ENCODE results near the gene CXCR5.
A peak's percentile ranks its signal among the peaks of the same experiment; 100 is the strongest.

CXCR5 gene

GRCh38 chr11:118849825-118850224 is 33.9 kb upstream of the CXCR5 start:
- Histone ChIP-seq H3K4me3 (ENCODE audit: low read length in 2 of 2) (no peak overlapping the region), H3K9me3 (ENCODE audit: control insufficient read depth in 2 of 2, low read length in 2 of 2) (no peaks in the 10 kb centered on the region), H3K27me3 (ENCODE audit: control insufficient read depth in 1 of 2, insufficient read depth in 2 of 2, low read length in 2 of 2) (no peaks in the 10 kb centered on the region)

GRCh38 chr11:118851970-118852369 is 31.7 kb upstream of the CXCR5 start:
- Histone ChIP-seq H3K27ac (ENCODE audit: low read length) (no peak overlapping the region), H3K27me3 (ENCODE audit: control insufficient read depth in 1 of 2, insufficient read depth in 2 of 2, low read length in 2 of 2) (no peaks in the 10 kb centered on the region), H3K4me3 (ENCODE audit: low read length in 2 of 2) (no peak overlapping the region), H3K9ac (ENCODE audit: low read length in 2 of 2) (no peak overlapping the region), H3K9me3 (ENCODE audit: control insufficient read depth in 2 of 2, low read length in 2 of 2) (no peaks in the 10 kb centered on the region), H3K36me3 (ENCODE audit: control insufficient read depth in 2 of 2, insufficient read depth in 2 of 2, low read length in 2 of 2) (no peaks in the 10 kb centered on the region), H3K4me1 (ENCODE audit: control insufficient read depth, insufficient read depth, low read length) (no peaks in the 10 kb centered on the region)

More at GRCh38 chr11:118849825-118850224, 33.9 kb upstream of the CXCR5 start:
- Histone ChIP-seq H3K36me3 (ENCODE audit: control insufficient read depth in 2 of 2, insufficient read depth in 2 of 2, low read length in 2 of 2) (no peaks in the 10 kb centered on the region), H3K9ac (ENCODE audit: low read length in 2 of 2) (no peak overlapping the region), H3K27ac (ENCODE audit: low read length) (no peak overlapping the region), H3K4me1 (ENCODE audit: control insufficient read depth, insufficient read depth, low read length) (no peaks in the 10 kb centered on the region)

- no peak overlapping the region for H3K27ac ChIP-seq (ENCODE audit: low read length)
- H3K4me3 ChIP-seq (ENCODE audit: low read length in 2 of 2), result no peak overlapping the region
- no peaks in the 10 kb centered on the region for H3K36me3 ChIP-seq (ENCODE audit: control insufficient read depth in 2 of 2, insufficient read depth in 2 of 2, low read length in 2 of 2)
- H3K4me1 ChIP-seq (ENCODE audit: control insufficient read depth, insufficient read depth, low read length), result no peaks in the 10 kb centered on the region
- no peak overlapping the region for H3K9ac ChIP-seq (ENCODE audit: low read length in 2 of 2)
- no peaks in the 10 kb centered on the region for H3K9me3 ChIP-seq (ENCODE audit: control insufficient read depth in 2 of 2, low read length in 2 of 2)
- H3K27me3 ChIP-seq (ENCODE audit: control insufficient read depth in 1 of 2, insufficient read depth in 2 of 2, low read length in 2 of 2), result no peaks in the 10 kb centered on the region
Observed at GRCh38 chr11:118853678-118854077, 30.0 kb upstream of the CXCR5 start.

- no peaks in the 10 kb centered on the region for H3K9me3 ChIP-seq (ENCODE audit: control insufficient read depth in 2 of 2, low read length in 2 of 2)
- H3K4me1 ChIP-seq (ENCODE audit: control insufficient read depth, insufficient read depth, low read length), result no peaks in the 10 kb centered on the region
Observed at GRCh38 chr11:118856314-118856713, 27.4 kb upstream of the CXCR5 start.

GRCh38 chr11:118857385-118857784 is 26.3 kb upstream of the CXCR5 start:
- no peaks in the 10 kb centered on the region for H3K36me3 ChIP-seq (ENCODE audit: control insufficient read depth in 2 of 2, insufficient read depth in 2 of 2, low read length in 2 of 2)
- H3K9me3 ChIP-seq (ENCODE audit: control insufficient read depth in 2 of 2, low read length in 2 of 2), result no peaks in the 10 kb centered on the region
- no peaks in the 10 kb centered on the region for H3K27me3 ChIP-seq (ENCODE audit: control insufficient read depth in 1 of 2, insufficient read depth in 2 of 2, low read length in 2 of 2)
- H3K9ac ChIP-seq (ENCODE audit: low read length in 2 of 2), result no peak overlapping the region
- no peaks in the 10 kb centered on the region for H3K4me1 ChIP-seq (ENCODE audit: control insufficient read depth, insufficient read depth, low read length)
- H3K27ac ChIP-seq (ENCODE audit: low read length), result no peak overlapping the region
- no peak overlapping the region for H3K4me3 ChIP-seq (ENCODE audit: low read length in 2 of 2)

More at GRCh38 chr11:118856314-118856713, 27.4 kb upstream of the CXCR5 start:
- H3K36me3 ChIP-seq (ENCODE audit: control insufficient read depth in 2 of 2, insufficient read depth in 2 of 2, low read length in 2 of 2), result no peaks in the 10 kb centered on the region
- H3K4me3 ChIP-seq (ENCODE audit: low read length in 2 of 2), result no peak overlapping the region
- no peak overlapping the region for H3K27ac ChIP-seq (ENCODE audit: low read length)
- H3K27me3 ChIP-seq (ENCODE audit: control insufficient read depth in 1 of 2, insufficient read depth in 2 of 2, low read length in 2 of 2), result no peaks in the 10 kb centered on the region
- H3K9ac ChIP-seq (ENCODE audit: low read length in 2 of 2), result no peak overlapping the region

GRCh38 chr11:118859973-118860372 is 23.7 kb upstream of the CXCR5 start:
- Histone ChIP-seq H3K27me3 (ENCODE audit: control insufficient read depth in 1 of 2, insufficient read depth in 2 of 2, low read length in 2 of 2) (no peaks in the 10 kb centered on the region), H3K36me3 (ENCODE audit: control insufficient read depth in 2 of 2, insufficient read depth in 2 of 2, low read length in 2 of 2) (no peaks in the 10 kb centered on the region), H3K9ac (ENCODE audit: low read length in 2 of 2) (no peak overlapping the region), H3K4me3 (ENCODE audit: low read length in 2 of 2) (no peak overlapping the region), H3K4me1 (ENCODE audit: control insufficient read depth, insufficient read depth, low read length) (no peaks in the 10 kb centered on the region), H3K27ac (ENCODE audit: low read length) (no peak overlapping the region), H3K9me3 (ENCODE audit: control insufficient read depth in 2 of 2, low read length in 2 of 2) (no peaks in the 10 kb centered on the region)

GRCh38 chr11:118868659-118869058 is 15.0 kb upstream of the CXCR5 start:
- Histone ChIP-seq H3K4me3 (ENCODE audit: low read length in 2 of 2) (no peak overlapping the region), H3K9ac (ENCODE audit: low read length in 2 of 2) (no peak overlapping the region), H3K9me3 (ENCODE audit: control insufficient read depth in 2 of 2, low read length in 2 of 2) (no peaks in the 10 kb centered on the region), H3K36me3 (ENCODE audit: control insufficient read depth in 2 of 2, insufficient read depth in 2 of 2, low read length in 2 of 2) (no peaks in the 10 kb centered on the region), H3K27ac (ENCODE audit: low read length) (no peak overlapping the region), H3K27me3 (ENCODE audit: control insufficient read depth in 1 of 2, insufficient read depth in 2 of 2, low read length in 2 of 2) (no peaks in the 10 kb centered on the region), H3K4me1 (ENCODE audit: control insufficient read depth, insufficient read depth, low read length) (peaks cover 15% of the 10 kb centered on the region)

- Histone ChIP-seq H3K9ac (ENCODE audit: low read length in 2 of 2) (peak overlapping the region in 1 of 2 donors; percentile 69), H3K27me3 (ENCODE audit: control insufficient read depth in 1 of 2, insufficient read depth in 2 of 2, low read length in 2 of 2) (no peaks in the 10 kb centered on the region), H3K9me3 (ENCODE audit: control insufficient read depth in 2 of 2, low read length in 2 of 2) (no peaks in the 10 kb centered on the region), H3K36me3 (ENCODE audit: control insufficient read depth in 2 of 2, insufficient read depth in 2 of 2, low read length in 2 of 2) (no peaks in the 10 kb centered on the region), H3K4me1 (ENCODE audit: control insufficient read depth, insufficient read depth, low read length) (peaks cover 15% of the 10 kb centered on the region), H3K4me3 (ENCODE audit: low read length in 2 of 2) (peak overlapping the region in 1 of 2 donors; percentile 66), H3K27ac (ENCODE audit: low read length) (peak overlapping the region; percentile 88)
Observed at GRCh38 chr11:118870396-118871343, 13.0 kb upstream of the CXCR5 start.

- Histone ChIP-seq H3K27ac (ENCODE audit: low read length) (no peak overlapping the region), H3K9ac (ENCODE audit: low read length in 2 of 2) (no peak overlapping the region)
Observed at GRCh38 chr11:118872403-118872821, 11.3 kb upstream of the CXCR5 start.

GRCh38 chr11:118873804-118874203 is 9.9 kb upstream of the CXCR5 start:
- H3K4me1 ChIP-seq (ENCODE audit: control insufficient read depth, insufficient read depth, low read length), result peaks cover 15% of the 10 kb centered on the region
- H3K9ac ChIP-seq (ENCODE audit: low read length in 2 of 2), result no peak overlapping the region

More at GRCh38 chr11:118872403-118872821, 11.3 kb upstream of the CXCR5 start:
- no peaks in the 10 kb centered on the region for H3K27me3 ChIP-seq (ENCODE audit: control insufficient read depth in 1 of 2, insufficient read depth in 2 of 2, low read length in 2 of 2)
- no peaks in the 10 kb centered on the region for H3K36me3 ChIP-seq (ENCODE audit: control insufficient read depth in 2 of 2, insufficient read depth in 2 of 2, low read length in 2 of 2)
- no peaks in the 10 kb centered on the region for H3K9me3 ChIP-seq (ENCODE audit: control insufficient read depth in 2 of 2, low read length in 2 of 2)
- H3K4me3 ChIP-seq (ENCODE audit: low read length in 2 of 2), result no peak overlapping the region
- peaks cover 15% of the 10 kb centered on the region for H3K4me1 ChIP-seq (ENCODE audit: control insufficient read depth, insufficient read depth, low read length)

GRCh38 chr11:118876286-118876685 is 7.4 kb upstream of the CXCR5 start:
- Histone ChIP-seq H3K9me3 (ENCODE audit: control insufficient read depth in 2 of 2, low read length in 2 of 2) (no peaks in the 10 kb centered on the region), H3K27ac (ENCODE audit: low read length) (no peak overlapping the region), H3K4me3 (ENCODE audit: low read length in 2 of 2) (no peak overlapping the region), H3K9ac (ENCODE audit: low read length in 2 of 2) (no peak overlapping the region), H3K4me1 (ENCODE audit: control insufficient read depth, insufficient read depth, low read length) (no peaks in the 10 kb centered on the region), H3K36me3 (ENCODE audit: control insufficient read depth in 2 of 2, insufficient read depth in 2 of 2, low read length in 2 of 2) (no peaks in the 10 kb centered on the region), H3K27me3 (ENCODE audit: control insufficient read depth in 1 of 2, insufficient read depth in 2 of 2, low read length in 2 of 2) (no peaks in the 10 kb centered on the region)

More at GRCh38 chr11:118873804-118874203, 9.9 kb upstream of the CXCR5 start:
- Histone ChIP-seq H3K36me3 (ENCODE audit: control insufficient read depth in 2 of 2, insufficient read depth in 2 of 2, low read length in 2 of 2) (no peaks in the 10 kb centered on the region), H3K27ac (ENCODE audit: low read length) (no peak overlapping the region), H3K9me3 (ENCODE audit: control insufficient read depth in 2 of 2, low read length in 2 of 2) (no peaks in the 10 kb centered on the region), H3K27me3 (ENCODE audit: control insufficient read depth in 1 of 2, insufficient read depth in 2 of 2, low read length in 2 of 2) (no peaks in the 10 kb centered on the region), H3K4me3 (ENCODE audit: low read length in 2 of 2) (no peak overlapping the region)

All from stomach smooth muscle (tissue), 2 donors.